Caco-2 (cell line): ENCODE results near the gene FHL1. TPM values are rescaled to one million over a fixed set of nuclear protein-coding genes. Genes with fewer than 3 reads are reported as not detected.

Experiments
- BruUV-seq: library from RNA; stranded (reverse); fragments of 400-500 nt; replicated peaks from 2 replicates; lab custom pipeline; 2021; lab: Mats Ljungman, UMichigan
- CTCF ChIA-PET: fragments of 300-600 bp; sonication (Branson Sonifier 250); formaldehyde crosslinking; loops from one replicate; lab custom pipeline; 2022; ENCODE audit warnings: antibody characterized with exemption; lab: Charles Lee
- POLR2A ChIA-PET: fragments of 300-600 bp; sonication (Branson Sonifier 250); formaldehyde crosslinking; loops from one replicate; lab custom pipeline; 2022; ENCODE audit warnings: antibody characterized with exemption; lab: Charles Lee
- DNase-seq, 2 experiments: peaks; one replicate each; pipeline versions ENCODE4 v3.0.0 to v3.0.0-alpha.2; 2020 to 2022
- H3K27me3 ChIP-seq: replicated peaks from 2 replicates; pipeline ENCODE4 v1.6.0; 2011; ENCODE audit warnings: low read length; ENCODE audit not compliant: control insufficient read depth, insufficient read depth
- H3K36me3 ChIP-seq: 2 replicates; pipeline ENCODE4 v1.5.1; 2011; ENCODE audit warnings: low read length; ENCODE audit not compliant: control insufficient read depth, insufficient read depth
- H3K4me1 ChIP-seq: fragments of 250-450 bp; sonication (Bioruptor Pico); 2 replicates; pipeline ENCODE4 v1.5.1; 2020; ENCODE audit warnings: mild to moderate bottlenecking
- H3K4me3 ChIP-seq: 2 replicates; pipeline ENCODE4 v1.5.1; 2011; ENCODE audit warnings: low read depth, mild to moderate bottlenecking, control low read depth, low read length
- H3K9me3 ChIP-seq: fragments of 250-450 bp; sonication (Bioruptor Pico); 2 replicates; pipeline ENCODE4 v1.5.1; 2020; ENCODE audit warnings: mild to moderate bottlenecking, moderate library complexity
- H3K27ac Mint-ChIP-seq: one replicate; pipeline ENCODE4 v1.8.0; 2022; ENCODE audit warnings: mixed read lengths; ENCODE audit not compliant: unreplicated experiment
- H3K27me3 Mint-ChIP-seq: one replicate; pipeline ENCODE4 v1.8.0; 2022; ENCODE audit warnings: mixed read lengths; ENCODE audit not compliant: insufficient read depth, unreplicated experiment
- H3K36me3 Mint-ChIP-seq: one replicate; pipeline ENCODE4 v1.8.0; 2022; ENCODE audit warnings: mild to moderate bottlenecking, mixed read lengths; ENCODE audit not compliant: insufficient read depth, unreplicated experiment
- H3K4me1 Mint-ChIP-seq: one replicate; pipeline ENCODE4 v1.8.0; 2022; ENCODE audit warnings: low read depth, mixed read lengths; ENCODE audit not compliant: unreplicated experiment
- H3K4me3 Mint-ChIP-seq: one replicate; pipeline ENCODE4 v1.8.0; 2022; ENCODE audit warnings: mild to moderate bottlenecking, moderate library complexity, mixed read lengths; ENCODE audit not compliant: unreplicated experiment
- H3K9me3 Mint-ChIP-seq: one replicate; pipeline ENCODE4 v1.8.0; 2022; ENCODE audit warnings: mixed read lengths; ENCODE audit not compliant: unreplicated experiment
- intact Hi-C: fragments of 100-400 bp; cut with micrococcal nuclease; formaldehyde crosslinking; loops from one replicate; pipeline ENCODE4 v1.10.0; 2022; ENCODE audit not compliant: unreplicated experiment
- total RNA-seq: library from RNA; stranded (reverse); gene quantifications from 2 replicates; pipeline ENCODE4 v1.2.3, GENCODE V29; 2022
- TF ChIP-seq, protein P1 (sequence below), 2 experiments: fragments of 200-600 bp in 1 of 2; IDR thresholded peaks; 1 replicate in 1 of 2; 2 replicates in 1 of 2; pipeline versions ENCODE4 v1.5.1 to v1.8.0; 2011 to 2022; ENCODE audit warnings: antibody characterized with exemption in 1 of 2, control low read depth in 1 of 2, inconsistent platforms in 1 of 2, low read depth in 1 of 2, low read length in 1 of 2, mild to moderate bottlenecking in 1 of 2, moderate library complexity in 1 of 2; ENCODE audit not compliant: insufficient read depth in 1 of 2, severe bottlenecking in 1 of 2, unreplicated experiment in 1 of 2

FHL1 gene
- total RNA-seq, 1 experiment from 2014 or later: 0.16 TPM

DNA sequence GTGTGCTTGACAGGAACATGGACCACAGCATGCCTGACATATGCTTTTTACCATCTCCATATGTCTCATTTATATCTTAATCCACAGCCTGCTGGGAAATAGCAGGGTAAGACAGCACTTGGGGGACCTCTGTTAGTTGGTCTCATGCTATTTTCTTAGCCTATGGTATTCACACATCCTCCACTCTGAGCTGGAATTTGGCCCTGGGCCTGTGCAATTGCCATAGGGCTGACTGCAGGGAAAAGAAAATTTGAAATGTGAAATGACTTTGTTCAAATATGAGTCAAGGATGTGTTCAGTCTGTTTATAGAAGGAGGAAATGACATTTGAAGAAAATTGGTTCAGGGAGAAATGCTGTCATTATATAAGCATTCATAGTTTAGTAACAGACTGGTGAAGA is 113.4 kb downstream of the FHL1 start:
- CTCF ChIA-PET: no interaction called here
- Histone ChIP-seq H3K4me1 (no peaks in the 10 kb centered on the region), H3K27me3 (no peaks in the 10 kb centered on the region), H3K4me3 (no peak overlapping the region), H3K9me3 (no peaks in the 10 kb centered on the region), H3K36me3 (no peaks in the 10 kb centered on the region)
- H3K4me3 Mint-ChIP-seq: no peak overlapping the region
- BruUV-seq: no TSS peak
- TF ChIP-seq, protein P1, sequence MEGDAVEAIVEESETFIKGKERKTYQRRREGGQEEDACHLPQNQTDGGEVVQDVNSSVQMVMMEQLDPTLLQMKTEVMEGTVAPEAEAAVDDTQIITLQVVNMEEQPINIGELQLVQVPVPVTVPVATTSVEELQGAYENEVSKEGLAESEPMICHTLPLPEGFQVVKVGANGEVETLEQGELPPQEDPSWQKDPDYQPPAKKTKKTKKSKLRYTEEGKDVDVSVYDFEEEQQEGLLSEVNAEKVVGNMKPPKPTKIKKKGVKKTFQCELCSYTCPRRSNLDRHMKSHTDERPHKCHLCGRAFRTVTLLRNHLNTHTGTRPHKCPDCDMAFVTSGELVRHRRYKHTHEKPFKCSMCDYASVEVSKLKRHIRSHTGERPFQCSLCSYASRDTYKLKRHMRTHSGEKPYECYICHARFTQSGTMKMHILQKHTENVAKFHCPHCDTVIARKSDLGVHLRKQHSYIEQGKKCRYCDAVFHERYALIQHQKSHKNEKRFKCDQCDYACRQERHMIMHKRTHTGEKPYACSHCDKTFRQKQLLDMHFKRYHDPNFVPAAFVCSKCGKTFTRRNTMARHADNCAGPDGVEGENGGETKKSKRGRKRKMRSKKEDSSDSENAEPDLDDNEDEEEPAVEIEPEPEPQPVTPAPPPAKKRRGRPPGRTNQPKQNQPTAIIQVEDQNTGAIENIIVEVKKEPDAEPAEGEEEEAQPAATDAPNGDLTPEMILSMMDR (IDR thresholded peaks at IDR 0.05; ENCODE audit: insufficient read depth in 1 of 2, low read depth in 1 of 2, low read length in 1 of 2, severe bottlenecking in 1 of 2, unreplicated experiment in 1 of 2): no peak
- intact Hi-C loops: loop anchor here (10.0 kb wide), 1 partner anchor 56 kb away; no protein-coding TSS in a partner anchor
- no peaks in the 10 kb centered on the region for H3K9me3 Mint-ChIP-seq
- peaks cover 3% of the 10 kb centered on the region for H3K27me3 Mint-ChIP-seq
- no peaks in the 10 kb centered on the region for H3K36me3 Mint-ChIP-seq
- DNase-seq: no peak
- no peak overlapping the region for H3K27ac Mint-ChIP-seq
- no peaks in the 10 kb centered on the region for H3K4me1 Mint-ChIP-seq
- POLR2A ChIA-PET: no interaction called here

Other genes with a start within 250 kb of the FHL1 start
- gene MMGT1, start 173.5 kb upstream of the FHL1 start, total RNA-seq: 17.3 and 18.3 TPM in 2 replicates
- 9.9 and 11.8 TPM in 2 replicates for gene SLC9A6, start 162.1 kb upstream of the FHL1 start, total RNA-seq
- 5.7 and 6.0 TPM in 2 replicates for gene MAP7D3, start 103.9 kb downstream of the FHL1 start, total RNA-seq
- gene ADGRG4, start 153.4 kb downstream of the FHL1 start, total RNA-seq: not detected in 2 replicates